ENCODE results near the gene KRT80.
"Not testable (repeated sequence)": the region's sequence is repeated elsewhere in the genome, so short reads cannot be mapped to it uniquely, and the experiment has no call there.

KRT80 gene

GRCh38 chr12:52191841-52192791 lies at the start of gene KRT80:
TSS of gene KRT80 (minus strand) at chr12:52192014. CDS start at chr12:52191902, 112 bp downstream.
- DNase-seq = no peak

GRCh38 chr12:52241205-52241842 lies 49.5 kb upstream of the KRT80 start:
- no peak for DNase-seq

- DNase-seq = not testable (repeated sequence)
These were observed 48.4 kb upstream of the KRT80 start for GRCh38 chr12:52240247-52240646.

GRCh38 chr12:52239767-52240166 lies 48.0 kb upstream of the KRT80 start:
- no peak for DNase-seq

- no peak for DNase-seq
These were observed 47.3 kb upstream of the KRT80 start for GRCh38 chr12:52238916-52239646.

- DNase-seq = no peak
These were observed 46.5 kb upstream of the KRT80 start for GRCh38 chr12:52238207-52238840.

- DNase-seq = no peak
These were observed 44.7 kb upstream of the KRT80 start for GRCh38 chr12:52236386-52237050.

GRCh38 chr12:52235822-52236361 lies 44.1 kb upstream of the KRT80 start:
- no peak for DNase-seq

GRCh38 chr12:52235001-52235764 lies 43.4 kb upstream of the KRT80 start:
- no peak for DNase-seq

- no peak for DNase-seq
These were observed 42.5 kb upstream of the KRT80 start for GRCh38 chr12:52234223-52234810.

- no peak for DNase-seq
These were observed 41.8 kb upstream of the KRT80 start for GRCh38 chr12:52233462-52234207.

GRCh38 chr12:52232674-52233461 lies 41.1 kb upstream of the KRT80 start, which contains the start of gene KRT7:
TSS of gene KRT7 (plus strand) at chr12:52233243. CDS start at chr12:52233297, 54 bp downstream.
- no peak for DNase-seq

- DNase-seq = no peak
These were observed 40.4 kb upstream of the KRT80 start for GRCh38 chr12:52232203-52232673.

- no peak for DNase-seq
These were observed 39.7 kb upstream of the KRT80 start for GRCh38 chr12:52231305-52232202.

- no peak for DNase-seq
These were observed 38.8 kb upstream of the KRT80 start for GRCh38 chr12:52230364-52231281.

GRCh38 chr12:52229836-52230343 lies 38.1 kb upstream of the KRT80 start:
- DNase-seq = no peak

Data from NCI-H526 treated with DMSO at 0.1 percent for 48 hours (cell line).